ENCODE results near the gene VAV2. TPM values are rescaled to one million over a fixed set of nuclear protein-coding genes. Genes with fewer than 3 reads are reported as not detected.

Gene VAV2
- total and polyA plus RNA-seq, 2 of the 4 experiments (the other 2 are of a cell fraction): 10.8 to 13.4 TPM

- Histone ChIP-seq H3K36me3 (ENCODE audit: control insufficient read depth, insufficient read depth, low read length) (peaks cover 1% of the 10 kb centered on the region; the same call in 1 of the 2 replicates), H3K18ac (ENCODE audit: low read depth, low read length) (no peak overlapping the region), H3K4ac (ENCODE audit: low read depth, low read length) (no peak overlapping the region), H3K27me3 (ENCODE audit: control insufficient read depth, insufficient read depth, low read length) (no peaks in the 10 kb centered on the region), H3K9ac (ENCODE audit: low read depth, low read length) (no peak overlapping the region), H2BK15ac (ENCODE audit: low read depth, low read length) (no peak overlapping the region), H3K9me1 (ENCODE audit: insufficient read depth, low read length) (peaks cover 6% of the 10 kb centered on the region; the same call in 1 of the 2 replicates), H3K23ac (ENCODE audit: low read depth, low read length) (no peak overlapping the region), H2AK9ac (replicated peaks; ENCODE audit: low read depth, low read length, poor library complexity) (no peak overlapping the region), H3K4me3 (ENCODE audit: insufficient read depth, low read depth, low read length) (no peak overlapping the region), H3K9me3 (ENCODE audit: control insufficient read depth, insufficient read depth, low read length) (no peaks in the 10 kb centered on the region), H3K79me1 (ENCODE audit: low read depth in 1 of 2, low read length in 2 of 2) (peaks cover 31 to 77% of the 10 kb centered on the region in 2 experiments), H3K4me2 (ENCODE audit: low read depth, low read length) (no peak overlapping the region), H3K4me1 (ENCODE audit: control insufficient read depth, insufficient read depth, low read length) (peaks cover 5% of the 10 kb centered on the region; the same call in 1 of the 2 replicates), H4K91ac (ENCODE audit: insufficient read depth, low read depth, low read length) (no peak overlapping the region), H2AFZ (replicated peaks; ENCODE audit: low read length, poor library complexity) (no peak overlapping the region), H2AK5ac (ENCODE audit: low read depth, low read length) (no peak overlapping the region), H3K27ac (ENCODE audit: insufficient read depth, low read length) (no peak overlapping the region), H2BK20ac (ENCODE audit: low read depth, low read length) (no peak overlapping the region), H2BK120ac (ENCODE audit: low read depth, low read length) (no peak overlapping the region), H4K20me1 (ENCODE audit: insufficient read depth, low read length) (peaks cover 62% of the 10 kb centered on the region), H4K5ac (ENCODE audit: low read depth, low read length) (no peak overlapping the region), H3K56ac (ENCODE audit: extremely low read depth, insufficient read depth, low read length) (no peak overlapping the region), H2BK5ac (ENCODE audit: low read depth, low read length, poor library complexity, severe bottlenecking) (no peak overlapping the region), H4K8ac (ENCODE audit: low read depth in 2 of 2, low read length in 2 of 2) (no peak overlapping the region), H3K14ac (replicated peaks; ENCODE audit: low read depth, low read length) (no peak overlapping the region)
- dilution Hi-C loops (cut with HindIII; ENCODE audit: low sequenced_read_pairs, unreplicated experiment): no loop called here
- CTCF ChIA-PET: no interaction called here
- BruUV-seq (replicated peaks): no TSS peak
- in situ Hi-C loops (cut with MboI; ENCODE audit: low sequenced_read_pairs): no loop called here
- 90% methylated on average over 9 of the region's 14 CpGs; no CpG with 5 or more reads in 1 of the 2 experiments for WGBS, 2 experiments (ENCODE audit: extremely low coverage in 2 of 2, insufficient read length in 1 of 2)
- intact Hi-C loops (cut with micrococcal nuclease): no loop called here
- ATAC-seq (ENCODE audit: low read depth) (no peak), DNase-seq (no peak)
- POLR2A ChIA-PET (ENCODE audit: unreplicated experiment): no interaction called here
- TF ChIP-seq NFE2L2 (IDR thresholded peaks at IDR 0.05; ENCODE audit: low read depth, low read length) (no peak), POLR2A (IDR thresholded peaks at IDR 0.05; ENCODE audit: low read depth, low read length) (no peak), CEBPB (IDR thresholded peaks at IDR 0.05; ENCODE audit: low read depth, low read length) (no peak), ELK1 (IDR thresholded peaks at IDR 0.05; ENCODE audit: borderline replicate concordance, low read depth, low read length) (no peak), RCOR1 (IDR thresholded peaks at IDR 0.05; ENCODE audit: insufficient replicate concordance, low read length) (no peak)
These were observed 63.8 kb downstream of the VAV2 start for GRCh38 chr9:133928248-133928764.
